Stimulated activated CD8-positive, alpha-beta memory T cell treated with anti-CD3 and anti-CD28 coated beads, Interleukin-4, amount 100 ng/mL, for 24 hours (primary cell): ENCODE data around the gene CACNA1E.

Source experiments
- DNase-seq: peaks from one replicate; pipeline ENCODE4 v3.0.0-alpha.2; 2020; ENCODE audit warnings: low read depth

Gene CACNA1E

GRCh38 chr1:181485287-181486097 is 2.2 kb downstream of the CACNA1E start:
- DNase-seq: no peak

GRCh38 chr1:181486098-181486420 is 2.7 kb downstream of the CACNA1E start:
- no peak for DNase-seq

GRCh38 chr1:181488866-181489265 is 5.5 kb downstream of the CACNA1E start:
- no peak for DNase-seq

- no peak for DNase-seq
Observed at GRCh38 chr1:181490276-181490675, 7.0 kb downstream of the CACNA1E start.

GRCh38 chr1:181490740-181491712 is 7.7 kb downstream of the CACNA1E start:
- no peak for DNase-seq

GRCh38 chr1:181493166-181493565 is 9.8 kb downstream of the CACNA1E start:
- DNase-seq: no peak

- no peak for DNase-seq
Observed at GRCh38 chr1:181493885-181494284, 10.6 kb downstream of the CACNA1E start.

GRCh38 chr1:181496759-181497158 is 13.4 kb downstream of the CACNA1E start:
- no peak for DNase-seq

- DNase-seq: no peak
Observed at GRCh38 chr1:181497870-181498269, 14.6 kb downstream of the CACNA1E start.

GRCh38 chr1:181499825-181500224 is 16.5 kb downstream of the CACNA1E start:
- DNase-seq: no peak

GRCh38 chr1:181500636-181501035 is 17.3 kb downstream of the CACNA1E start:
- DNase-seq: no peak

- DNase-seq: no peak
Observed at GRCh38 chr1:181501612-181502011, 18.3 kb downstream of the CACNA1E start.

GRCh38 chr1:181503171-181503810 is 20.0 kb downstream of the CACNA1E start:
- no peak for DNase-seq

GRCh38 chr1:181504399-181504842 is 21.1 kb downstream of the CACNA1E start:
- DNase-seq: no peak

GRCh38 chr1:181506563-181507353 is 23.4 kb downstream of the CACNA1E start:
- DNase-seq: no peak

- DNase-seq: no peak
Observed at GRCh38 chr1:181508486-181509165, 25.3 kb downstream of the CACNA1E start.

- DNase-seq: no peak
Observed at GRCh38 chr1:181513786-181514297, 30.5 kb downstream of the CACNA1E start.

- DNase-seq: no peak
Observed at GRCh38 chr1:181514298-181515290, 31.3 kb downstream of the CACNA1E start.

- DNase-seq: no peak
Observed at GRCh38 chr1:181516706-181517105, 33.4 kb downstream of the CACNA1E start.
